Fibroblast of villous mesenchyme (primary cell): Measurements from ENCODE around the gene STX18. TPM values are rescaled to one million over a fixed set of nuclear protein-coding genes. Genes with fewer than 3 reads are reported as not detected.

Source experiments
- DNase-seq: peaks from one replicate; pipeline ENCODE4 v3.0.0-alpha.2; 2010; ENCODE audit warnings: low read depth
- H3K4me3 ChIP-seq: 2 replicates; pipeline ENCODE4 v1.5.1; 2011; ENCODE audit warnings: low read depth, mild to moderate bottlenecking, low read length
- total RNA-seq: library from RNA; depleted of rRNA; stranded (reverse); fragments of >200 nt; gene quantifications from 2 replicates; pipeline ENCODE4 v1.2.3, GENCODE V29; 2012
- TF ChIP-seq, protein P1 (sequence below): IDR thresholded peaks from 2 replicates; pipeline ENCODE4 v1.5.1; 2012; ENCODE audit warnings: low read depth, mild to moderate bottlenecking, low read length; ENCODE audit not compliant: insufficient read depth

STX18 gene
- total RNA-seq, 1 donor = 24.2 TPM

DNA sequence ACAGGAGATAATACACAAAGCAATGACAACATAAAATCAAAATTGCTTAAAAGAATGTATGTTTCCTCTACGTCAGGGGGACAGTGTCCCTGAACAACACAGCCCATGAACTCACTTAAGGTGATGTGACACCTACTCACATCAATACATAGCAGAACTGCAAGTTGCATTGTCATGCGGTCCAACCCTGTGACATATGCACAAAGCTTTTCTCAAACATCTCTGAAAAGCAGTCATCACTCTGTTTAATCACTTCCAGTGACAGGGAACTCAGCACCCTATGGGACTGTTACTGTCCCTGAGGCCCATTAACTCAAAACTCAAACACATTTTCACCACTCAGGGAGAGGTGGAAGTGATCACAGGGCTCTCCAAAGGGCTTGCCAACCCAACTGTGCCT lies 2.4 kb downstream of the STX18 start:
- no peak overlapping the region for H3K4me3 ChIP-seq
- no peak for DNase-seq
- TF ChIP-seq, protein P1, sequence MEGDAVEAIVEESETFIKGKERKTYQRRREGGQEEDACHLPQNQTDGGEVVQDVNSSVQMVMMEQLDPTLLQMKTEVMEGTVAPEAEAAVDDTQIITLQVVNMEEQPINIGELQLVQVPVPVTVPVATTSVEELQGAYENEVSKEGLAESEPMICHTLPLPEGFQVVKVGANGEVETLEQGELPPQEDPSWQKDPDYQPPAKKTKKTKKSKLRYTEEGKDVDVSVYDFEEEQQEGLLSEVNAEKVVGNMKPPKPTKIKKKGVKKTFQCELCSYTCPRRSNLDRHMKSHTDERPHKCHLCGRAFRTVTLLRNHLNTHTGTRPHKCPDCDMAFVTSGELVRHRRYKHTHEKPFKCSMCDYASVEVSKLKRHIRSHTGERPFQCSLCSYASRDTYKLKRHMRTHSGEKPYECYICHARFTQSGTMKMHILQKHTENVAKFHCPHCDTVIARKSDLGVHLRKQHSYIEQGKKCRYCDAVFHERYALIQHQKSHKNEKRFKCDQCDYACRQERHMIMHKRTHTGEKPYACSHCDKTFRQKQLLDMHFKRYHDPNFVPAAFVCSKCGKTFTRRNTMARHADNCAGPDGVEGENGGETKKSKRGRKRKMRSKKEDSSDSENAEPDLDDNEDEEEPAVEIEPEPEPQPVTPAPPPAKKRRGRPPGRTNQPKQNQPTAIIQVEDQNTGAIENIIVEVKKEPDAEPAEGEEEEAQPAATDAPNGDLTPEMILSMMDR = no peak

DNA sequence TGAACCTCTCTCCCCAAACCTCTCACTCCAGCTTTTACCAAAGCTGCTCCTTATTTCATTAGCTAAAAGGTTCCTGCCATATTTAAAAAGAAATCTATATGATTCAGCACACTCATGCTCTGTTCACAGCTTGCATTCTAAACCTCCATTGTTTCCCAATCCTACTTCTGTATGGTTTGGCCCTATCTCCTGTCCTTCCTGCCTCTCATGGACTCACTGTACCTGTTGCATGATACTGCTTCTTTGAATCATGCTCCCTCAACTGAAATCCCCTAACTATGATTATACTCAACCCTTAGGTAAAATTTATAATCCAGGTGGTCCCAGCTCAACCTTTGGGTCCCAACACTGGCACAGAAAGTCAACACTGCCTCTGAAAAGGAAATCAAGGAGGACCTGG lies 6.3 kb downstream of the STX18 start:
- no peak for DNase-seq
- H3K4me3 ChIP-seq = no peak overlapping the region
- TF ChIP-seq, protein P1 = no peak

DNA sequence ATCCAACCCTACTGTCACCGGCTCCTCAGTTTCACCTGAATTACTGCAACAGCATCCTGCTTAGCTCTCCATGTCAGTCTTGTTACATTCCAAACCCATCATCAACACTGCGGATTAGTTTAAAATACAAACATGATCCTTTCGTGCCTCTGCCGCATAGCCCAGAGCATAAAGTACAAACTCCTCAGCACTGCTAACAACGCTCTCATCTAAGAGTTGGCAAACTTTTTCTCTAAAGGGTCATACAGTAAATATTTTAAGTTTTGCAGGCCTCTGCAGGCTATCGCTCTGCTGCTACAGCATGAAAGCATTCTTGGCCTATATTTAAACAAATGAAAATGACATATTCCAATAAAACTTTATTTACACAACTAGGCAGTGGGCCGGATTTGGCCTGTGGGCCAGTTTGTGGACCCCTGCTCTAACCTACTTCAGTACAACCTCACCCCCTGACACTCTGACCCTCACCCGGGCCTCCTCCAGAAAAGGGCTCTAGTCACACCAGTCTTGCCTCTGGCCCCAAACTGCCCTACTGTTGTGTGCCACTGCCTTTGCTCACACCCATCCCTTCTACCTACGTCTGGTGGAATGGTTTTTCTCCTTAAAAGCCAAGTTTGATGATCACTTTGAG lies 7.2 kb downstream of the STX18 start:
- no peak overlapping the region for H3K4me3 ChIP-seq
- DNase-seq = no peak
- TF ChIP-seq, protein P1 = no peak

DNA sequence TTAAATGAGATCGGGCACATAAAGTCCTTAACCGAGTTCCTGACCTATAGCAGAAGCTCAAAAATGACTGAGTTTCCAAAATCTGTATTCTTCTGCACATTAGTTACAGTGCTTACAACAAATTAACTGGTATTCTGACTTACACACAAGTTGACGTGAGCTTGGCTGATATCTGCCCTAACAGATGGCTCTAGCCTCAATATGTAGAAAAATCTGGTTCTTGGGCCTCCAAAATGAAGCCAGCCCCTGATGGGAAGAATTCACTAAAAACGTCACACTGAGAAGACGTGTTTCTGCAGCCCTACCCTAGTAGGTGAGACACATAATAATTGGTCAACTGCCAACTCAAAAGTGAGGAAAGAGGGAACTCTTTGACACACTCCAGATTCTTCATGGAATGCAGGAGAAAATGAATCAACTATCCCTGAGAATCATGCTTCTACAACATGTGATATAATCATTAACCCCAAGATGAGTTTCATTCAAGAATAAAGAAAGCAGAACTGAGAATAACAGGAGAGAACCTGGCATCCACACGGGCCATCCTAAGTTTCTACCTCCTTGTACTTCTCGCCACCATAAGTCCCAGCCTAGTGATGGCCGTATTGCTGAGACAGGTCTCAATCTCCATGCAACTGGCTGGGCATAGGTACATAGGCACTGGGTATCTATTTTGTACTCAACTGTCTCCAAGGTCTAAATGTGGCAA lies 8.2 kb downstream of the STX18 start:
- DNase-seq = no peak
- TF ChIP-seq, protein P1 = no peak
- H3K4me3 ChIP-seq = no peak overlapping the region

DNA sequence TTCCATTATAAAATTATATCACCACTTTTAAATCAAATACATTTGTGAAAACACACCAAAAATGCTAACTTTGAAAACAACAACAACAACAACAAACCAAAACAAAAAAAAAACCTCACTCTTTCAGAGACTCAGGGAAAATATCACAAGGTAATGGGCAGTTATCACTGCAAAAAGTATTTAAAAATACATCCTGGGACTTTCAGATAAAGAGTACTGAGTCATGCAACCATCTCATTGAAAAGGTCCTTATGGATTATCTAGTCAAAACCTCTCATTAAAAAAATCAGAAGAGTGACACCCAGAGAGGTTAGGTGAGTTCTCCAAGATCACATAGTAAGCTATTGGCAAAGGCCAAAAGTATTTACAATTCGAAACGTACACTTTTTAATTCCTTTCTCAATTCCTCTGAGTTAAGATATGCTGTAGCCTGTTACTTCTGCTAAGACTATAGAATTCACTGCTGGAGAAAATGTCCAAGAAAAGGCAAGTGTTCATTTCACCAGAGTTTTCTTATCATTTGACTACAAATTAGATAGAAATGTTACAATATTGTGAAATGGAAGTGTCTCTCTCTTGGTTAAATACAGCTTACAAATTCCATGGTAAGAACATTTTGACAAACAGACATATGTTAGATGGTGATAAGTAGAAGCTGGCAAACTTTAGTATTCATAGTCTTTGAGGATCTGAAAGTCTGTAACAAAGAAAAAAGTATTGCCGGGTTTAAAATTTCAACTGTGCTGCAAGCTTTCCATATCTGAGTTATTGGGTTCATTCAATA lies 9.3 kb downstream of the STX18 start:
- DNase-seq = no peak
- no peak overlapping the region for H3K4me3 ChIP-seq
- TF ChIP-seq, protein P1 = no peak

DNA sequence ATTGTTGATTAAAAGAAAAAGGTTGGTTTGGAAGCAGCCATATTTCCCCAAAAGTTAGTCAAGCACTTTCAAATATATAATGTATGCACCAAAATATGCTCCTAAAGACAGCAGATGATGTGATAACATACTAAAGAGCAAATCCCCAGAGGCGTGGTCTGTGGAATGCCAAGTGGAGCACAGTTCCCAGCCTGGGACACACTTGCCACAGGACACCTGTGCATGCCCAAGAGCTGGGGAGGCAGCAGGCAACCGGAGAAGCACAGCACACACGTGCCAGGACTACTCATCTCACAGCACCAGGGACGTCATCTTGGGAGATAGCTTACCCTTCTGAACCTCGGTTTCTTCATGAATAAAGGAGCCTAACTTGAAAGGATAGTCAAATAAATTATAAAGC lies 12.5 kb downstream of the STX18 start:
- TF ChIP-seq, protein P1 = no peak
- no peak for DNase-seq
- H3K4me3 ChIP-seq = no peak overlapping the region
